KOPT-K1 (cell line): ENCODE measurements around the gene LRRK2.
"Not testable (repeated sequence)": the region's sequence is repeated elsewhere in the genome, so short reads cannot be mapped to it uniquely, and the experiment has no call there.

ENCODE experiments used
- H3K27ac ChIP-seq: fragments of 200-600 bp; sonication (generic); 2 replicates; pipeline ENCODE4 v1.5.1; 2016; ENCODE audit warnings: antibody characterized with exemption, mild to moderate bottlenecking, low read depth, low read length; ENCODE audit not compliant: poor library complexity, severe bottlenecking
- H3K36me3 ChIP-seq: fragments of 200-600 bp; sonication (generic); 2 replicates; pipeline ENCODE4 v1.5.1; 2017; ENCODE audit warnings: antibody characterized with exemption, mild to moderate bottlenecking, low read length, moderate library complexity; ENCODE audit not compliant: insufficient read depth
- H3K9me3 ChIP-seq: fragments of 200-600 bp; sonication (generic); 2 replicates; pipeline ENCODE4 v1.5.1; 2017; ENCODE audit warnings: antibody characterized with exemption, low read length, mild to moderate bottlenecking; ENCODE audit not compliant: insufficient read depth, poor library complexity, severe bottlenecking

The LRRK2 gene

DNA sequence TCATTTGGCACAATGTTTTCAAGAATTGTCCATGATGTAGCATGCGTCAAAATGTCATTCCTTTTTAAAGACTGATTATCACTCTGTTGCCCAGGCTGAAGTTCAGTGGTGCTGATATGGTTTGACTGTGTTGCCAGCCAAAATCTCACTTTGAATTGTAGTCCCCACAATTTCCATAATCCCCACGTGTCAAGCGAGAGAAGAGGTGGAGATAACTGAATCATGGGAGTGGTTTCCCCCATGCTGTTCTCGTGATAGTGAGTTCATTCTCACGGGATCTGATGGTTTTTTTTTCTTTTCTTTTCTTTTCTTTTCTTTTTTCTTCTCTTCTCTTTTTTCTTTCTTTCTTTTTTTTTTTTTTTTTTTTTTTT lies 21.8 kb upstream of the LRRK2 start:
- H3K9me3 ChIP-seq: no peaks in the 10 kb centered on the region
- no peaks in the 10 kb centered on the region for H3K36me3 ChIP-seq
- H3K27ac ChIP-seq: no peak overlapping the region

- H3K27ac ChIP-seq: no peak overlapping the region
- no peaks in the 10 kb centered on the region for H3K9me3 ChIP-seq
These were observed 20.5 kb upstream of the LRRK2 start for GRCh38 chr12:40204337-40204736.

DNA sequence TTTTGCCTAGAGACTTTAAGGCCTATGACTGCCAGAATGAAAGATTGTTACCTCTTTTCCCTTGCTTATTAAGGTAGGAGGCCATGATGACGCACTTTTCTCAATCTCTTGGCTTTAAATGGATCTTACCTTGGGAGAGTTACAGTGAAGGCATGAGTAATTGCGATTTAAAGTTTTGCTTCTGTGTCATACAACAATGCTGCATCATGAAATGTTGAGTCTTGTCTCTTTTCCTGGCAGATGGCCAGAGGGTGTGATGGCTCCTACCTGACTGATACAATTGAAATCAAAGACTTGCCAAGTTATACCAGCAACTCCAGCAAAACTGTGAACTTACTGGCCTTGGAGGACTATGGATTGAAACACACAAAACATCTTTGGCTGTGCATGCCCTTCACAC lies 17.2 kb upstream of the LRRK2 start:
- no peak overlapping the region for H3K27ac ChIP-seq
- no peaks in the 10 kb centered on the region for H3K36me3 ChIP-seq

More at GRCh38 chr12:40204337-40204736, 20.5 kb upstream of the LRRK2 start:
- no peaks in the 10 kb centered on the region for H3K36me3 ChIP-seq

GRCh38 chr12:40208707-40209446 lies 15.9 kb upstream of the LRRK2 start:
- H3K36me3 ChIP-seq: no peaks in the 10 kb centered on the region
- no peak overlapping the region for H3K27ac ChIP-seq
- H3K9me3 ChIP-seq: peaks cover 14% of the 10 kb centered on the region

More for the DNA sequence above, 17.2 kb upstream of the LRRK2 start:
- H3K9me3 ChIP-seq: peaks cover 8% of the 10 kb centered on the region

GRCh38 chr12:40209886-40210285 lies 14.9 kb upstream of the LRRK2 start:
- H3K36me3 ChIP-seq: no peaks in the 10 kb centered on the region
- peaks cover 14% of the 10 kb centered on the region for H3K9me3 ChIP-seq
- no peak overlapping the region for H3K27ac ChIP-seq

DNA sequence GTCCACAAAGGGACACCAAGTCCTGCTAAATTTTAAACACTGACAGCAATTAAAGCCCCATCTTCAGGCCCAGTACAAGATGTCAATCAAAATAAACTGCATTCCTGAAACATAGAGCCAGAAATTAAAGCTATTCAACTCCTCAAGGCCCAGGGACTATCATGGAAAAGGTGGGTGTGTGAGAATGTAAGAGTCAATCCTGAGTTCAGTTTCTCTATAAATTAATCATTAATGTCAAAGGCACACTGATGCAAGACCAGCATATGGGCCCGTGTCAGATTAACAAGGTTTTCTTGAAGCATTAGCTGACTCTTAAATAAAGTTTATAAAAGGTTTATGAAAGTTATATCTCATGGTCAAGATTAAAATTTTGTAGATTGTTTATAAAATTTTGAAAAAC lies 13.6 kb upstream of the LRRK2 start:
- H3K36me3 ChIP-seq, H3K27ac ChIP-seq: not testable (repeated sequence)
- peaks cover 14% of the 10 kb centered on the region for H3K9me3 ChIP-seq

DNA sequence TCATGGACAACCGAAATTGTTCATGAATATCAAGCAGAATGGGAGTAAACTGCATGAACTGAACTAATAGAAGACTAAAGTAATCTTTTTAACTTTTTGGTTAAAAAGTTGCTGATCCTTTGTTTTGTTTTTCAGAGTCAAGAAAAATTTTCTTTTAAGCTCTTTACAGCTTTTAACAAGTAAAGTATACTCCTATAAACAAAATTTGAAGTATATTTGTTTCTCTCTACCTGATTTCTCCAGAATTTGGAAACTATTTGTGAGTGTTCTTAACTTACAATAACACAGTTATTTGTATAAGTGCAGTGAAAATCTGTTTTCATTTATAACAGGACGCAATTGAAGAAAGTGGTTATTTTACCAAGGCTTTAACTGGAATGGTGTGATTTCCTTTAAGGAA lies 12.2 kb upstream of the LRRK2 start:
- H3K36me3 ChIP-seq: no peaks in the 10 kb centered on the region
- no peak overlapping the region for H3K27ac ChIP-seq
- peaks cover 14% of the 10 kb centered on the region for H3K9me3 ChIP-seq

- Histone ChIP-seq H3K36me3 (no peaks in the 10 kb centered on the region), H3K9me3 (peaks cover 14% of the 10 kb centered on the region), H3K27ac (no peak overlapping the region)
These were observed 8.8 kb upstream of the LRRK2 start for GRCh38 chr12:40215982-40216381.

- peaks cover 14% of the 10 kb centered on the region for H3K9me3 ChIP-seq
- no peaks in the 10 kb centered on the region for H3K36me3 ChIP-seq
- H3K27ac ChIP-seq: no peak overlapping the region
These were observed 8.1 kb upstream of the LRRK2 start for GRCh38 chr12:40216516-40217288.

DNA sequence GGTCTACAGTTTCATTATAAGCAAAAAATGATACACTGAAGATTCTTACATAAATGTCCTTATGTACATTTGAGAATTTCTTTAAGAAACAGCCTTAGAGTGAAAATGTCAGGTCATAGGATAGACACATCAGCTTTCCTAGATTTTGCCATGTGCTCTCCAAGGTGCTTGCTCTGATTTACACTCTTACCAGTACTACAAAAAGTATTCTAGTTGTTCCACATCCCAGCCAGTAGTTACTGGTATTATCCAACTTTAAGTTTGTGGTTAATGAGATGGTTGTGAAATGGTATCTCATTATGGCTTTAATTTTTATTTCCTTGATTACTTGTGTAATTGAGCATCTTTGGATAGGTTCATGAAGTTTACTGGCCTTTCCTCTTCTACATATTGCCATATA lies 5.0 kb upstream of the LRRK2 start:
- Histone ChIP-seq H3K27ac (no peak overlapping the region), H3K36me3 (no peaks in the 10 kb centered on the region), H3K9me3 (no peaks in the 10 kb centered on the region)

DNA sequence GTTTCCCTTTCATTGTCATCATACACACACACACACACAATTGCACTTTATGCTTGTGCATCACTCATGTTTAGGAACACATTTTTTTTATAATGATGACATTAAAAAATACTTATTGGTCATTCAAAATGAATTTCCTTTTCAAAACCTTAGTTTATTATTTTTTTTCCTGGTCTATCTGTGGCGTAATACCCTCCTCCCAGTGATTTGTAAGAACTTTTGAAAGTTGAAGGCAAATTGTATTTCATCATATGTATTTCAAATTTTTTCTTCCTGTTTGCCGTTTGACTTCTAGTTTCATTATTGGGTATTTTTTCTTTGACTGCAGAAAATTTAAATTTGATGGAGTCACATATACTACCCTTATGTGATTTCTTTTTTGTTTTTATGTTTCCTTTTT lies 2.5 kb upstream of the LRRK2 start:
- Histone ChIP-seq H3K36me3 (no peaks in the 10 kb centered on the region), H3K9me3 (no peaks in the 10 kb centered on the region), H3K27ac (no peak overlapping the region)

DNA sequence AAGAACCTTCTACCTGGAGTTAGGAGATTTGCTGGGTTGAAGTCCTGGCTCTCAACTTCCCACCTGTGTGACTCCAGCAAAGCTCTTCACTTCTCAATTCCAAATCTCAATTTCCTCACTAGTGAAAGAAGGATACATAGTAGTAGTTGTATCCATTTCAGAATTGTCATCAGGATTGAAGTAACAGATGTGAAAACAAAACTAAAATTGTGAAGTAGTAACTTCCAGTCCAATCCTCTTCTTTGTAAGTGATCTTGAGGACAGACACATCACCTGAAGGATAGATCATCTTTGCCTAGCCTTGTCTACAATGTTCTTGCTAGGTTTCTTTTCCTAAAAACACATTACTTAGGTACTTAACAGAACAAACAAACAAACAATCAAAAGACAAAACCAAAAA lies 1.2 kb upstream of the LRRK2 start:
- no peak overlapping the region for H3K27ac ChIP-seq
- H3K36me3 ChIP-seq: no peaks in the 10 kb centered on the region
- no peaks in the 10 kb centered on the region for H3K9me3 ChIP-seq

GRCh38 chr12:40225337-40225983 lies 663 bp downstream of the LRRK2 start:
- no peak overlapping the region for H3K27ac ChIP-seq
- no peaks in the 10 kb centered on the region for H3K36me3 ChIP-seq
- H3K9me3 ChIP-seq: no peaks in the 10 kb centered on the region

GRCh38 chr12:40225984-40226602 lies 1.3 kb downstream of the LRRK2 start:
- Histone ChIP-seq H3K36me3 (no peaks in the 10 kb centered on the region), H3K27ac (no peak overlapping the region)

DNA sequence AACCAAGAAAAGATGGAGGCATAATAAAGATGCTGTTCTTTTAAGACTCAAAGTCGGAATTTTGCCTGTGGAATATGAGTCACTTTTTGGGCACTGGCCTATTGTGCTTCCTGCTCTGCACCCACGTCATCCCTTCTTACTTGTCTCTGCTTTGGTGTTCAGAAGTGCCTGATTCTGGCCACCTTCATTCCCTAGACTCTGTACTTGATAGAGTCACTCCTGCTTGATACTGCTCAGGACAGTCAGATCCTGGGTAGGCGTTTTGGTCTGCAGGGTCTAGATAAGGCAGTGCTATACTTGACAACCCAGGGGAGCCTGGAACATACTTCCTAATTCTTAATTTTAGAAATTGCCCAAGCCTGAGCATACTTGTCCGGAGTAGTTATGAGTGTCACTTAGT lies 1.9 kb downstream of the LRRK2 start:
- H3K36me3 ChIP-seq: no peaks in the 10 kb centered on the region
- H3K27ac ChIP-seq: no peak overlapping the region
- H3K9me3 ChIP-seq: no peaks in the 10 kb centered on the region

More at GRCh38 chr12:40225984-40226602, 1.3 kb downstream of the LRRK2 start:
- no peaks in the 10 kb centered on the region for H3K9me3 ChIP-seq
